GM12874 (cell line): Measurements from ENCODE around the gene ICA1L.

ENCODE experiments used
- TF ChIP-seq, protein P1 (sequence below): IDR thresholded peaks from 2 replicates; pipeline ENCODE4 v1.5.1; 2011; ENCODE audit warnings: low read depth, mild to moderate bottlenecking, control low read depth, low read length, moderate library complexity; ENCODE audit not compliant: insufficient read depth

The ICA1L gene

DNA sequence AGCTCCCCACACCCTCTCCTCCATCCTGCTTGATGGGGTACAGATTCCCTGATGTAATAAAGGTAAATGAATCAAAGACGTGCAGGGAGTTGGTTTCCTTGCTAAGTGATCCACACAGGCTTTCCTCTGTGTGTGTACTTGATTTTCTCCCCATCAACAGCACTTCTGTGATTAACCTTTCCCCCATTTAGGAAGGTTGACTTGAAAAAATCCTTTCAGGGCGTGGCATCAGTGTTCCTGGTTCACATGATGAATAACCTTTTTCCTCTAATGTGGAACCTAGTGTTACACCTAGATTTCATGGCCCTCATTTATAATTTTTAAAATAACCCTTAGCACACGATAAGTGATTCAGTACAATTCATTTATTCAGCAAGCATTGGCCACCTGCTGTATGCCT is 115.0 kb downstream of the ICA1L start:
- TF ChIP-seq, protein P1, sequence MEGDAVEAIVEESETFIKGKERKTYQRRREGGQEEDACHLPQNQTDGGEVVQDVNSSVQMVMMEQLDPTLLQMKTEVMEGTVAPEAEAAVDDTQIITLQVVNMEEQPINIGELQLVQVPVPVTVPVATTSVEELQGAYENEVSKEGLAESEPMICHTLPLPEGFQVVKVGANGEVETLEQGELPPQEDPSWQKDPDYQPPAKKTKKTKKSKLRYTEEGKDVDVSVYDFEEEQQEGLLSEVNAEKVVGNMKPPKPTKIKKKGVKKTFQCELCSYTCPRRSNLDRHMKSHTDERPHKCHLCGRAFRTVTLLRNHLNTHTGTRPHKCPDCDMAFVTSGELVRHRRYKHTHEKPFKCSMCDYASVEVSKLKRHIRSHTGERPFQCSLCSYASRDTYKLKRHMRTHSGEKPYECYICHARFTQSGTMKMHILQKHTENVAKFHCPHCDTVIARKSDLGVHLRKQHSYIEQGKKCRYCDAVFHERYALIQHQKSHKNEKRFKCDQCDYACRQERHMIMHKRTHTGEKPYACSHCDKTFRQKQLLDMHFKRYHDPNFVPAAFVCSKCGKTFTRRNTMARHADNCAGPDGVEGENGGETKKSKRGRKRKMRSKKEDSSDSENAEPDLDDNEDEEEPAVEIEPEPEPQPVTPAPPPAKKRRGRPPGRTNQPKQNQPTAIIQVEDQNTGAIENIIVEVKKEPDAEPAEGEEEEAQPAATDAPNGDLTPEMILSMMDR, result no peak

DNA sequence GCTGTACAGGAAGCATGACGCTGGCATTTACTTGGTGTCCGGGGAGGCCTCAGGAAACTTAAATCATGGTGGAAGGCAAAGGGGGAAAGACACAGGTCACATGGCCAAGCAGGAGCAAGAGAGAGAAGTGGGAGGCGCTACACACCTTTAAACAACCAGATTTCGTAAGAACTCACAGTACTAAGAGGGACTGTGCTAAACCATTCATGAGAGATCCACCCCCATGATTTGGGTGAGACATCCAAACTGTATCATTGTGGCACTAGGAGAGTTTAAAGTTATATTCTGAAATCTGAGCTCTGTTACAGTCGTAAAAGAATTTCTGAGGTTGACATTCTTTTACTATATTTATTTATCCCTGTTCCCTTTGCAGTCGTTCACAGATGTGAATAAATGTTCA is 116.6 kb downstream of the ICA1L start:
- TF ChIP-seq, protein P1, result no peak

DNA sequence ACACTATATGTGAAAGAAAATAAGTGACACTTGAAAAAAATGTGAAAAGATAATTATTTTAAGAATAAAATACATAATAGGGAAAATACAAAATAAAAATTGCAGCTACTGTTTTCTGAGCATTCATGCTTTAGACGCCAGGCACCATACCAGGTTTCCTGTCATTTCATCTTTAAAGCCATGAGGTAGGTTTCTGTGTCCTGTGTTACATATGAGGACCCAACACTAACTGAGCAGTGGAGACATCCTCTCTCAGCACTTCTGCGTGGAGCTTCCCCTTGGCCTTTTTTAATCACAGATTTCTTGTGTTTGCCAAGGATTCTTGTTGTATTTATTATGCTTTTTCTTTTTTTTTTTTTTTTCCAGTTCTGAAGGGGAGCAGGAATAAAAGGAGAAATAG is 119.5 kb downstream of the ICA1L start:
- TF ChIP-seq, protein P1, result no peak

DNA sequence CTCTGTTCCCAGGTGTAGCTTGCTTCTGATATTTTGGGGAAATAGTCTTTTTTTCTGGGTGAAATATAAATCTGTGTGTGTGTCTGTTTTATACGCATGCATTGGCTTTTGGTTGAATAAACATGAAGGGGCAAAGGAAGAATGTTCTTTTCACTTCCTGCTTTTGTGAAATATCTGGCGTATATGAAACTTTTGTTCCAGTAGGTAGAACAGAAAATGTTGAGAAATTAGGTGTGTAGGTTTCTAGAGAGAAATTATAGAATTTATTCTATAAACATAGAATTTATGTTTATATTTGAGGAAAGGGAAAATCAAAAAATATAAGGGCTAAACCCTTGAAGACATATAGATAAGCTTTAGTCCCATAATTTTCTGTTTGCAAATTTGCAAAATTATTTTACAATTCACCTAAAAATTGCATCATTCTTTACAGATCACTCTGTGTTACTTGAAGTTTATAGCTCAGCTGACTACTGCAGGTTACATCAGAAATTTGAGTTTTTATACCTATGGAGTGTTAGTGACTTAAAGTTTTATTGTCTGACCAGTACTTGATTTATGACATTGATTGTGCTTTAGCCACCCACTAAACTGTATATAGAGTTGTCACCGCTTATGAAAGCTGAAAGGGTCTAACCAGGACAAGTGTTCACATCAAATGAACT is 120.7 kb downstream of the ICA1L start:
- TF ChIP-seq, protein P1, result no peak

DNA sequence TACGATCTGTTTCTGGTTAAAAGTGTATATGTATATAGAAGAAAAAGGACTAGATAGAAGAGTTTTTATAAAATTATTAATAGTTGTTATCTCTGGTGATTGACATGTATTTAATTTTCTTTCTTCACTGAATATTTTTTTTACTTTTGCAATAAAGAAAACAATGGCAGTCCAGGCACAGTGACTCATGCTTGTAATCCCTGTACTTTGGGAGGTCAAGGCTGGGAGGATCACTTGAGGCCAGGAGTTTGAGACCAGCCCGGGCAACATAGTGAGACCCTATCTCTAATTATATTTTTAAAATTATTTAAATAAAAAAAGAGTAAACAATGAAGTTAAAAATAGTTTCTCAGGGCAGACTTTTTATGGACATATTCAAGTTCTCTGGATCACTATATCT is 122.1 kb downstream of the ICA1L start:
- TF ChIP-seq, protein P1, result no peak

DNA sequence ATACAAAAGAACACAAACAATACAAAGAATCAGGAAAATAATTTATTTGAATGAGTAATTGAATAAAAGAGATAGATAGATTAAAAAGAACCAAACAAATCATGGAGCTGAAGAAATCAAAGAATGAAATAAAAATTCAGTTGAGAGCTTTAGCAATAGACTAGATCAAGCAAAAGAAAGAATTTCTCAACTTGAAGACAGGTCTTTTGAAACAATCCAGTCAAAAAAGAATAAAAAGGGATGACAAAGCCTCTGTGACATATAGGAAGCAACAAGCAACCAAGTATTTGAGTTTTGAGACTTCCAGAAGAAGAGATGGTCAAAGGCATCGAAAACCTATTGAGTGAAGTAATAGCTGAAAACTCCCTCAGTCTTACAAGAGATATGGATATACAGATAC is 128.0 kb downstream of the ICA1L start:
- TF ChIP-seq, protein P1, result no peak

DNA sequence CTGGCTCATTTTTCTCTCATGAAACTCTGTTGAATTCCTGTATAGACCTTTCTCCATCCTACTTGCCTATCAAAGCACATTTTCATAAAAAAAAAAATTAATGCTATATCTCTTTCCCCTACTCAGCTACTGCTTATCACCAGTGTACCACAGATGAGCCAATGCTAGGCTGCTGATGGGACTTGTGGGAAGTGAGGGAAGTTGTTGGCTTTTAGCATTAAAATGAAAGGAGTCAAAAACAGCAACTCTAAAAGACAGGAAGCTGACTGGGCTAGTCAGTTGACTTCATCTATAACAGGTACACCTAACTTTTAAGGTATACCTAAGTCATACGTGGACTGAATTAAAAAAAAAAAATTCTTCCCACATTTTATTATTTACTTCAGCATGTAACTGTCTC is 134.7 kb downstream of the ICA1L start:
- TF ChIP-seq, protein P1, result no peak
